ENCODE measurements around the gene EDEM3. TPM values are rescaled to one million over a fixed set of nuclear protein-coding genes. Genes with fewer than 3 reads are reported as not detected.

The EDEM3 gene
- total and polyA plus RNA-seq, 9 of the 15 experiments (the other 6 are each of a cell fraction or from before 2014, with no cell fraction given): 15.8 to 46.6 (median 28.0) TPM

DNA sequence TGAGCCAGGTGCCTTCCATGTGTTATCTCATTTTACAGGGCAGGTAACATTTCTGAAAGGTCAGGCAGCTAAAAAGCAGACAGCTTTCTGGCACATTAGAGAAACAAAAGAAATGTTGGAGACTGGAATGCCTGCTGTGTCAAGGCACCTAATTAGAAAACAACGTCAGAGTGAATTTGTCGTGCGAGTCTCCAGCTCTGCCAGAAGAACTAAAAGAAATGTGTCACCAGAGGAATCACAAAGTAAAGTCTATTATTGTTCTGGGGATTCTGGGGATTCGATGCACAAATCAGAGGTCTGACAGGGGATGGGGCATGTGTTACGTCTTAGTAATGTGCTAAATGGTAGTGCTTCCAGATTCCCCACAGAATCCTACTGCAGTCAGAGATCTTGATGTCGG, 89.3 kb downstream of the EDEM3 start (continued):
- TF ChIP-seq, protein P1, sequence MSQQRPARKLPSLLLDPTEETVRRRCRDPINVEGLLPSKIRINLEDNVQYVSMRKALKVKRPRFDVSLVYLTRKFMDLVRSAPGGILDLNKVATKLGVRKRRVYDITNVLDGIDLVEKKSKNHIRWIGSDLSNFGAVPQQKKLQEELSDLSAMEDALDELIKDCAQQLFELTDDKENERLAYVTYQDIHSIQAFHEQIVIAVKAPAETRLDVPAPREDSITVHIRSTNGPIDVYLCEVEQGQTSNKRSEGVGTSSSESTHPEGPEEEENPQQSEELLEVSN (IDR thresholded peaks at IDR 0.05; ENCODE audit: borderline replicate concordance in 1 of 2, extremely low read depth in 1 of 2, insufficient read depth in 1 of 2, insufficient read length in 1 of 2, low read depth in 1 of 2, low read length in 1 of 2, poor library complexity in 1 of 2, severe bottlenecking in 1 of 2): no peak
- TF ChIP-seq, protein P2, sequence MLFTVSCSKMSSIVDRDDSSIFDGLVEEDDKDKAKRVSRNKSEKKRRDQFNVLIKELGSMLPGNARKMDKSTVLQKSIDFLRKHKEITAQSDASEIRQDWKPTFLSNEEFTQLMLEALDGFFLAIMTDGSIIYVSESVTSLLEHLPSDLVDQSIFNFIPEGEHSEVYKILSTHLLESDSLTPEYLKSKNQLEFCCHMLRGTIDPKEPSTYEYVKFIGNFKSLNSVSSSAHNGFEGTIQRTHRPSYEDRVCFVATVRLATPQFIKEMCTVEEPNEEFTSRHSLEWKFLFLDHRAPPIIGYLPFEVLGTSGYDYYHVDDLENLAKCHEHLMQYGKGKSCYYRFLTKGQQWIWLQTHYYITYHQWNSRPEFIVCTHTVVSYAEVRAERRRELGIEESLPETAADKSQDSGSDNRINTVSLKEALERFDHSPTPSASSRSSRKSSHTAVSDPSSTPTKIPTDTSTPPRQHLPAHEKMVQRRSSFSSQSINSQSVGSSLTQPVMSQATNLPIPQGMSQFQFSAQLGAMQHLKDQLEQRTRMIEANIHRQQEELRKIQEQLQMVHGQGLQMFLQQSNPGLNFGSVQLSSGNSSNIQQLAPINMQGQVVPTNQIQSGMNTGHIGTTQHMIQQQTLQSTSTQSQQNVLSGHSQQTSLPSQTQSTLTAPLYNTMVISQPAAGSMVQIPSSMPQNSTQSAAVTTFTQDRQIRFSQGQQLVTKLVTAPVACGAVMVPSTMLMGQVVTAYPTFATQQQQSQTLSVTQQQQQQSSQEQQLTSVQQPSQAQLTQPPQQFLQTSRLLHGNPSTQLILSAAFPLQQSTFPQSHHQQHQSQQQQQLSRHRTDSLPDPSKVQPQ (CRISPR knock-in tag; IDR thresholded peaks at IDR 0.05; ENCODE audit: borderline replicate concordance): no peak
- TF ChIP-seq ATF6 (CRISPR knock-in tag; IDR thresholded peaks at IDR 0.05): no peak
- no peak for TF ChIP-seq NR4A1 (CRISPR knock-in tag; IDR thresholded peaks at IDR 0.05)
- no peak for TF ChIP-seq NR4A1 (tag; IDR thresholded peaks at IDR 0.05)
- TF ChIP-seq RBM39 (optimal IDR thresholded peaks at IDR 0.05; ENCODE audit: low read depth, low read length): no peak

Data from K562 (cell line).